ENCODE results near the gene NDUFB2. TPM values are rescaled to one million over a fixed set of nuclear protein-coding genes. Genes with fewer than 3 reads are reported as not detected.

NDUFB2 gene
- total and polyA plus RNA-seq, 9 of the 15 experiments (the other 6 are each of a cell fraction or from before 2014, with no cell fraction given): 220 to 2,075 (median 320) TPM

- no peak for TF ChIP-seq ZNF133 (CRISPR knock-in tag; IDR thresholded peaks at IDR 0.05)
- TF ChIP-seq PHF20 (IDR thresholded peaks at IDR 0.05; ENCODE audit: partially characterized antibody): no peak
- TF ChIP-seq KHSRP (IDR thresholded peaks at IDR 0.05): no peak
- TF ChIP-seq YY1 (IDR thresholded peaks at IDR 0.05; ENCODE audit: borderline replicate concordance in 1 of 3, control insufficient read depth in 1 of 3, extremely low read depth in 1 of 3, insufficient read depth in 3 of 3, insufficient read length in 1 of 3, insufficient replicate concordance in 2 of 3, low read depth in 1 of 3, low read length in 2 of 3): peak in 1 of 3 experiments; percentile 20
- no peak for TF ChIP-seq ZNF354B (CRISPR knock-in tag; IDR thresholded peaks at IDR 0.05)
- no peak for TF ChIP-seq ETS2 (tag; IDR thresholded peaks at IDR 0.05; ENCODE audit: borderline replicate concordance, poor library complexity, severe bottlenecking)
- TF ChIP-seq ZKSCAN3 (CRISPR knock-in tag; IDR thresholded peaks at IDR 0.05): no peak
- no peak for TF ChIP-seq NRF1 (conservative IDR thresholded peaks at IDR 0.05 in 1 of 2, IDR thresholded peaks at IDR 0.05 in 1 of 2)
- no peak for TF ChIP-seq NR0B1 (IDR thresholded peaks at IDR 0.05; ENCODE audit: partially characterized antibody)
- TF ChIP-seq ILK (tag; IDR thresholded peaks at IDR 0.05; ENCODE audit: borderline replicate concordance, low read depth): 0 out of 2 replicates have a peak, but pooled peaks have one; percentile 10
- TF ChIP-seq SAFB (IDR thresholded peaks at IDR 0.05; ENCODE audit: borderline replicate concordance, low read depth, low read length): no peak
- TF ChIP-seq SAFB2 (IDR thresholded peaks at IDR 0.05; ENCODE audit: borderline replicate concordance, low read depth, low read length, severe bottlenecking): no peak
- TF ChIP-seq ELF2 (CRISPR knock-in tag; IDR thresholded peaks at IDR 0.05): no peak
- TF ChIP-seq SLC30A9 (CRISPR knock-in tag; IDR thresholded peaks at IDR 0.05): no peak
- no peak for TF ChIP-seq ZC3H8 (IDR thresholded peaks at IDR 0.05)
- no peak for TF ChIP-seq LCOR (CRISPR knock-in tag; IDR thresholded peaks at IDR 0.05)
- TF ChIP-seq HMBOX1 (IDR thresholded peaks at IDR 0.05): no peak
- no peak for TF ChIP-seq ATF1 (CRISPR knock-in tag; IDR thresholded peaks at IDR 0.05)
- TF ChIP-seq ATF1 (tag; IDR thresholded peaks at IDR 0.05): no peak
- TF ChIP-seq CCNT2 (IDR thresholded peaks at IDR 0.05; ENCODE audit: borderline replicate concordance, extremely low read depth, insufficient read length, low read depth, low read length): no peak
- TF ChIP-seq NR2F6 (CRISPR knock-in tag; IDR thresholded peaks at IDR 0.05): no peak
- TF ChIP-seq ZZZ3 (IDR thresholded peaks at IDR 0.05): no peak
- no peak for TF ChIP-seq GABPB2 (CRISPR knock-in tag; conservative IDR thresholded peaks at IDR 0.05)
- no peak for TF ChIP-seq PYGO2 (tag; IDR thresholded peaks at IDR 0.05)
- TF ChIP-seq MTA1 (IDR thresholded peaks at IDR 0.05; ENCODE audit: borderline replicate concordance): no peak
- no peak for TF ChIP-seq COPS2 (conservative IDR thresholded peaks at IDR 0.05)
- TF ChIP-seq SETDB1 (IDR thresholded peaks at IDR 0.05; ENCODE audit: low read length): no peak
- peak; percentile 12; the same call in 1 of the 2 replicates for TF ChIP-seq ZNF583 (CRISPR knock-in tag; IDR thresholded peaks at IDR 0.05)
- TF ChIP-seq ZNF143 (CRISPR knock-in tag; IDR thresholded peaks at IDR 0.05): no peak
- no peak for TF ChIP-seq MAFF (IDR thresholded peaks at IDR 0.05; ENCODE audit: low read length)
- TF ChIP-seq RFX7 (CRISPR knock-in tag; IDR thresholded peaks at IDR 0.05): no peak
Observed at GRCh38 chr7:140672382-140673062, 24.0 kb upstream of the NDUFB2 start, which contains the start of gene ADCK2 (continued).

All from K562 (cell line).